K562 (cell line): ENCODE measurements around the gene ARMC8. TPM values are rescaled to one million over a fixed set of nuclear protein-coding genes. Genes with fewer than 3 reads are reported as not detected.

Source experiments
- BCOR ChIP-seq: fragments of 450-650 bp; IDR thresholded peaks from 2 replicates; pipeline ENCODE4 v1.6.1; 2016
- CREBBP ChIP-seq: IDR thresholded peaks from one replicate; pipeline ENCODE4 v1.6.1; 2012; ENCODE audit warnings: low read depth, mild to moderate bottlenecking, control low read depth, inconsistent platforms, low read length
- EWSR1 ChIP-seq: fragments of 450-650 bp; IDR thresholded peaks from 2 replicates; pipeline ENCODE4 v1.6.1; 2018; ENCODE audit warnings: borderline replicate concordance, mild to moderate bottlenecking, low read depth, moderate library complexity; ENCODE audit not compliant: partially characterized antibody
- HLTF ChIP-seq: fragments of 450-650 bp; IDR thresholded peaks from 2 replicates; pipeline ENCODE4 v1.6.1; 2016
- RCOR1 ChIP-seq, 2 experiments: IDR thresholded peaks; 2 replicates each; pipeline ENCODE4 v1.6.1; 2012; ENCODE audit warnings: low read depth in 2 of 2, low read length in 2 of 2, borderline replicate concordance in 1 of 2, improper control_type of control experiment in 1 of 2
- SOX6 ChIP-seq: fragments of 450-650 bp; IDR thresholded peaks from 2 replicates; pipeline ENCODE4 v1.6.1; 2014; ENCODE audit warnings: mild to moderate bottlenecking
- SRSF3 ChIP-seq: fragments of 200-400 bp; formaldehyde crosslinking; IDR thresholded peaks from 2 replicates; pipeline ENCODE4 v1.6.1; 2016; ENCODE audit warnings: mild to moderate bottlenecking, low read length, moderate library complexity; ENCODE audit not compliant: insufficient read depth
- TGIF2 ChIP-seq: sonication (generic); formaldehyde crosslinking; IDR thresholded peaks from 2 replicates; pipeline ENCODE4 v1.8.1; 2022; ENCODE audit warnings: mild to moderate bottlenecking, missing genetic modification reagents, moderate library complexity
- ZNF695 ChIP-seq: fragments of 450-650 bp; formaldehyde crosslinking; IDR thresholded peaks from 2 replicates; pipeline ENCODE4 v1.4.0; 2020; ENCODE audit warnings: mild to moderate bottlenecking, moderate library complexity
- polyA plus RNA-seq, 8 experiments: library from polyadenylated mRNA; depleted of rRNA in 4 of 8; stranded (reverse) in 5 of 8; unstranded in 3 of 8; fragments of >200 nt; fragmentation: Nextera tagmentation in 2 of 8; fragmentation: Illumina TruSeq in 1 of 8; extraction: Ambion mirVana in 2 of 8; extraction: Trizol in 1 of 8; gene quantifications; 2 replicates each; pipeline versions ENCODE4 v1.2.1 to v1.2.3, GENCODE V29; 2011 to 2014; ENCODE audit warnings: inconsistent platforms in 1 of 8, missing spikeins in 1 of 8
- total RNA-seq, 7 experiments: library from RNA; depleted of rRNA in 6 of 7; stranded (reverse); fragments of >200 nt in 6 of 7; fragmentation: Illumina TruSeq in 2 of 7; extraction: Trizol in 2 of 7; gene quantifications; 2 replicates each; pipeline versions ENCODE4 v1.2.1 to v1.2.3, GENCODE V29; 2011 to 2021; ENCODE audit warnings: low replicate concordance in 1 of 7
- TF ChIP-seq, protein P1 (sequence below): fragments of 450-650 bp; IDR thresholded peaks from 2 replicates; pipeline ENCODE4 v1.6.1; 2014; ENCODE audit warnings: low read depth, mild to moderate bottlenecking, moderate library complexity, borderline replicate concordance
- TF ChIP-seq, protein P2 (sequence below): sonication (generic); formaldehyde crosslinking; IDR thresholded peaks from 2 replicates; pipeline ENCODE4 v1.8.0; 2022; ENCODE audit warnings: mild to moderate bottlenecking, missing genetic modification reagents, borderline replicate concordance
- TF ChIP-seq, protein P3 (sequence below): IDR thresholded peaks from 2 replicates; pipeline ENCODE4 v1.6.1; 2011; ENCODE audit not compliant: insufficient read length; ENCODE audit errors: extremely low read depth
- TF ChIP-seq, protein P4 (sequence below): fragments of 250-450 bp; sonication (Bioruptor Pico); IDR thresholded peaks from 2 replicates; pipeline ENCODE4 v1.5.0; 2021

The ARMC8 gene
- total and polyA plus RNA-seq, 9 of the 15 experiments (the other 6 are each of a cell fraction or from before 2014, with no cell fraction given): 22.4 to 76.1 (median 37.3) TPM

DNA sequence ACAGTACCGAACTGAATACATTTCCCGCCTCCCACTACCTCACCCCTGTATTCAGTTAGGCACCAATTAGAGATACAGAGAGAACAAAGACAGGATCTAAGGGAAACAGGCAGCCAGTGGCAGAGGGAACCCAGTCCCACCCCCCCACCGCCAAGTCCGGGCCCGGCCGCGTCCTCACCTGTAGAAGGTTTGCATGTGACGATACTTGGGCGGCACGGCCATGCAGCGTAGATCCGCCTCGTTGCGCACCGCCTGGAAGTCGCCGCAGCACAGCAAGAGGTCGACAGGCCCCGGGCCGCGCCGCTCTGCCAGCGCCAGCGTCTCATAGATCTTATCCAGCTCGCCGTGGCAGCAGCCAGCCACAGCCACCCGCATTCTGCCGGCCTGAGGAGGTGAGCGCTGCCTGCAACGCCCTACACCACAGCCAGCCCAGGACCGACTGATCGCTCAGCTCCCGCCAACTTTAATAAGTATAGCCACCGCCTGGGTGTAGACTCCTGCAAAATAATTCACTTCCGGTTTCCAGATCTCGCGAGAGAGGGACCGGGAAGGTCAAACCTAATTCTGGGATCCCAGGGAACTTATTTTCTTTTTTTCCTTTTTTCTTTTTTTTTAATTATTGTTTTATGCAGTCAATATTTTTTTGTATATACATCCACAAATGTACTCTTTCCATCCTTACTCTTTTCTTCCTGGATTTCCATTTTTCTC is 12.5 kb upstream of the ARMC8 start, which contains the start of gene DBR1 (continued):
- TF ChIP-seq CREBBP: no peak
- TF ChIP-seq ZNF695 (CRISPR knock-in tag): no peak
- TF ChIP-seq TGIF2 (CRISPR knock-in tag): no peak
- TF ChIP-seq EWSR1: no peak
- no peak; the same call in 1 of the 2 replicates for TF ChIP-seq SOX6
- TF ChIP-seq, protein P1, sequence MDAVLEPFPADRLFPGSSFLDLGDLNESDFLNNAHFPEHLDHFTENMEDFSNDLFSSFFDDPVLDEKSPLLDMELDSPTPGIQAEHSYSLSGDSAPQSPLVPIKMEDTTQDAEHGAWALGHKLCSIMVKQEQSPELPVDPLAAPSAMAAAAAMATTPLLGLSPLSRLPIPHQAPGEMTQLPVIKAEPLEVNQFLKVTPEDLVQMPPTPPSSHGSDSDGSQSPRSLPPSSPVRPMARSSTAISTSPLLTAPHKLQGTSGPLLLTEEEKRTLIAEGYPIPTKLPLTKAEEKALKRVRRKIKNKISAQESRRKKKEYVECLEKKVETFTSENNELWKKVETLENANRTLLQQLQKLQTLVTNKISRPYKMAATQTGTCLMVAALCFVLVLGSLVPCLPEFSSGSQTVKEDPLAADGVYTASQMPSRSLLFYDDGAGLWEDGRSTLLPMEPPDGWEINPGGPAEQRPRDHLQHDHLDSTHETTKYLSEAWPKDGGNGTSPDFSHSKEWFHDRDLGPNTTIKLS: peak; percentile 82
- TF ChIP-seq, protein P2, sequence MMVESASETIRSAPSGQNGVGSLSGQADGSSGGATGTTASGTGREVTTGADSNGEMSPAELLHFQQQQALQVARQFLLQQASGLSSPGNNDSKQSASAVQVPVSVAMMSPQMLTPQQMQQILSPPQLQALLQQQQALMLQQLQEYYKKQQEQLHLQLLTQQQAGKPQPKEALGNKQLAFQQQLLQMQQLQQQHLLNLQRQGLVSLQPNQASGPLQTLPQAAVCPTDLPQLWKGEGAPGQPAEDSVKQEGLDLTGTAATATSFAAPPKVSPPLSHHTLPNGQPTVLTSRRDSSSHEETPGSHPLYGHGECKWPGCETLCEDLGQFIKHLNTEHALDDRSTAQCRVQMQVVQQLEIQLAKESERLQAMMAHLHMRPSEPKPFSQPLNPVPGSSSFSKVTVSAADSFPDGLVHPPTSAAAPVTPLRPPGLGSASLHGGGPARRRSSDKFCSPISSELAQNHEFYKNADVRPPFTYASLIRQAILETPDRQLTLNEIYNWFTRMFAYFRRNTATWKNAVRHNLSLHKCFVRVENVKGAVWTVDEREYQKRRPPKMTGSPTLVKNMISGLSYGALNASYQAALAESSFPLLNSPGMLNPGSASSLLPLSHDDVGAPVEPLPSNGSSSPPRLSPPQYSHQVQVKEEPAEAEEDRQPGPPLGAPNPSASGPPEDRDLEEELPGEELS (CRISPR knock-in tag): no peak
- TF ChIP-seq, protein P3, sequence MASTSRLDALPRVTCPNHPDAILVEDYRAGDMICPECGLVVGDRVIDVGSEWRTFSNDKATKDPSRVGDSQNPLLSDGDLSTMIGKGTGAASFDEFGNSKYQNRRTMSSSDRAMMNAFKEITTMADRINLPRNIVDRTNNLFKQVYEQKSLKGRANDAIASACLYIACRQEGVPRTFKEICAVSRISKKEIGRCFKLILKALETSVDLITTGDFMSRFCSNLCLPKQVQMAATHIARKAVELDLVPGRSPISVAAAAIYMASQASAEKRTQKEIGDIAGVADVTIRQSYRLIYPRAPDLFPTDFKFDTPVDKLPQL: no peak
- TF ChIP-seq RCOR1 (IDR thresholded peaks at IDR 0.05; ENCODE audit: borderline replicate concordance in 1 of 2, low read depth in 2 of 2, low read length in 2 of 2): no peak
- no peak for TF ChIP-seq HLTF
- 0 out of 2 replicates have a peak, but pooled peaks have one; percentile 32 for TF ChIP-seq BCOR
- no peak for TF ChIP-seq SRSF3
- TF ChIP-seq, protein P4, sequence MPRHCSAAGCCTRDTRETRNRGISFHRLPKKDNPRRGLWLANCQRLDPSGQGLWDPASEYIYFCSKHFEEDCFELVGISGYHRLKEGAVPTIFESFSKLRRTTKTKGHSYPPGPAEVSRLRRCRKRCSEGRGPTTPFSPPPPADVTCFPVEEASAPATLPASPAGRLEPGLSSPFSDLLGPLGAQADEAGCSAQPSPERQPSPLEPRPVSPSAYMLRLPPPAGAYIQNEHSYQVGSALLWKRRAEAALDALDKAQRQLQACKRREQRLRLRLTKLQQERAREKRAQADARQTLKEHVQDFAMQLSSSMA (CRISPR knock-in tag): no peak
